Kidney epithelial cell (primary cell): ENCODE results near the gene GRIK5. TPM values are rescaled to one million over a fixed set of nuclear protein-coding genes. Genes with fewer than 3 reads are reported as not detected.

Experiments used
- DNase-seq: peaks from one replicate; pipeline ENCODE4 v3.0.0-alpha.2; 2010; ENCODE audit warnings: low read depth
- H3K27me3 ChIP-seq: 2 replicates; pipeline ENCODE4 v1.6.0; 2011; ENCODE audit warnings: low read length; ENCODE audit not compliant: control insufficient read depth, insufficient read depth
- H3K36me3 ChIP-seq: 2 replicates; pipeline ENCODE4 v1.5.1; 2011; ENCODE audit warnings: low read length; ENCODE audit not compliant: control insufficient read depth, insufficient read depth
- H3K4me3 ChIP-seq: 2 replicates; pipeline ENCODE4 v1.5.1; 2011; ENCODE audit warnings: low read depth, mild to moderate bottlenecking, control low read depth, low read length
- CTCF ChIP-seq: IDR thresholded peaks from 2 replicates; pipeline ENCODE4 v1.5.1; 2011; ENCODE audit warnings: mild to moderate bottlenecking, moderate library complexity, low read length, control low read depth, inconsistent platforms; ENCODE audit not compliant: insufficient read depth, poor library complexity, severe bottlenecking
- total RNA-seq: library from RNA; depleted of rRNA; stranded (reverse); fragments of >200 nt; gene quantifications from 2 replicates; pipeline ENCODE4 v1.2.3, GENCODE V29; 2015

Gene GRIK5
- total RNA-seq, 1 donor from 2014 or later, result 14.2 TPM

- H3K27me3 ChIP-seq, result peaks cover 50% of the 10 kb centered on the region
- no peak for TF ChIP-seq CTCF
- H3K4me3 ChIP-seq, result no peak overlapping the region
- H3K36me3 ChIP-seq, result no peaks in the 10 kb centered on the region
- DNase-seq, result no peak
These were observed 79.0 kb downstream of the GRIK5 start for GRCh38 chr19:41991025-41991424.

GRCh38 chr19:41990615-41991014, 79.4 kb downstream of the GRIK5 start:
- Histone ChIP-seq H3K4me3 (no peak overlapping the region), H3K27me3 (peaks cover 46% of the 10 kb centered on the region), H3K36me3 (no peaks in the 10 kb centered on the region)
- DNase-seq, result no peak
- TF ChIP-seq CTCF, result no peak

GRCh38 chr19:41990028-41990427, 80.0 kb downstream of the GRIK5 start:
- H3K4me3 ChIP-seq, result no peak overlapping the region
- H3K27me3 ChIP-seq, result peaks cover 40% of the 10 kb centered on the region
- DNase-seq, result no peak
- no peaks in the 10 kb centered on the region for H3K36me3 ChIP-seq
- no peak for TF ChIP-seq CTCF

GRCh38 chr19:41988947-41989346, 81.1 kb downstream of the GRIK5 start:
- Histone ChIP-seq H3K36me3 (no peaks in the 10 kb centered on the region), H3K4me3 (no peak overlapping the region), H3K27me3 (peaks cover 33% of the 10 kb centered on the region)
- no peak for TF ChIP-seq CTCF
- no peak for DNase-seq

GRCh38 chr19:41987141-41987860, 82.7 kb downstream of the GRIK5 start:
- no peak overlapping the region for H3K4me3 ChIP-seq
- H3K36me3 ChIP-seq, result no peaks in the 10 kb centered on the region
- no peak for TF ChIP-seq CTCF
- peaks cover 19% of the 10 kb centered on the region for H3K27me3 ChIP-seq
- no peak for DNase-seq

GRCh38 chr19:41984961-41985360, 85.0 kb downstream of the GRIK5 start:
- H3K4me3 ChIP-seq, result no peak overlapping the region
- H3K27me3 ChIP-seq, result peaks cover 13% of the 10 kb centered on the region
- DNase-seq, result no peak
- no peak for TF ChIP-seq CTCF
- no peaks in the 10 kb centered on the region for H3K36me3 ChIP-seq
